Gastroesophageal sphincter (tissue), 4 donors: Measurements from ENCODE around the gene PKIG. TPM values are rescaled to one million over a fixed set of nuclear protein-coding genes. Genes with fewer than 3 reads are reported as not detected.

Experiments used
- ATAC-seq: fragments of 150-250 bp; one replicate; pipeline ENCODE4 v1.9.1; 2016; ENCODE audit warnings: mild to moderate bottlenecking, moderate library complexity
- H3K27ac ChIP-seq, 4 donors: fragments of 200-600 bp; sonication (generic) in 3 of 4; 1 replicate in 3 of 4; 2 replicates in 1 of 4; pipeline ENCODE4 v1.5.1; 2016 to 2019
- H3K27me3 ChIP-seq: fragments of 200-600 bp; sonication (generic); one replicate; pipeline ENCODE4 v1.5.1; 2019
- H3K36me3 ChIP-seq, 2 donors: fragments of 200-600 bp; sonication (generic); one replicate each; pipeline ENCODE4 v1.5.1; 2019; ENCODE audit warnings: control low read depth in 1 of 2
- H3K4me1 ChIP-seq, 3 donors: fragments of 200-600 bp; sonication (generic); 1 replicate in 2 of 3; 2 replicates in 1 of 3; pipeline ENCODE4 v1.5.1; 2016 to 2019; ENCODE audit warnings: control low read depth in 2 of 3
- H3K4me3 ChIP-seq, 2 donors: fragments of 200-600 bp; sonication (generic); one replicate each; pipeline ENCODE4 v1.5.1; 2019; ENCODE audit warnings: mild to moderate bottlenecking in 1 of 2, moderate library complexity in 1 of 2
- H3K9me3 ChIP-seq, 3 donors: fragments of 200-600 bp; sonication (generic); one replicate each; pipeline ENCODE4 v1.5.1; 2017 to 2019; ENCODE audit warnings: control low read depth in 2 of 3
- CTCF ChIP-seq, 4 experiments: fragments of 200-600 bp in 2 of 4; fragments of 450-650 bp in 2 of 4; sonication (generic) in 1 of 4; IDR thresholded peaks; one replicate each; pipeline ENCODE4 v1.5.1; 2017 to 2019; ENCODE audit warnings: antibody characterized with exemption in 4 of 4, mild to moderate bottlenecking in 2 of 4, moderate library complexity in 2 of 4
- EP300 ChIP-seq: sonication (generic); formaldehyde crosslinking; IDR thresholded peaks from one replicate; pipeline ENCODE4 v1.6.1; 2017; ENCODE audit warnings: antibody characterized with exemption, mild to moderate bottlenecking
- POLR2A ChIP-seq, 2 donors: fragments of 450-650 bp; IDR thresholded peaks; one replicate each; pipeline ENCODE4 v1.6.1; 2017; ENCODE audit warnings: antibody characterized with exemption in 2 of 2, mild to moderate bottlenecking in 2 of 2, moderate library complexity in 1 of 2
- POLR2AphosphoS5 ChIP-seq: sonication (generic); formaldehyde crosslinking; IDR thresholded peaks from one replicate; pipeline ENCODE4 v1.6.1; 2017; ENCODE audit warnings: antibody characterized with exemption
- WGBS, 2 donors: methylation state at CpG; one replicate each; pipeline ENCODE4 v1.1.5; 2018; ENCODE audit warnings: low coverage in 1 of 2; 5-methylcytosine and 5-hydroxymethylcytosine counted together
- total RNA-seq, 4 donors: library from RNA; depleted of rRNA; stranded (reverse); fragments of >200 nt; gene quantifications; one replicate each; pipeline ENCODE4 v1.1.0, GENCODE V29; 2016

The PKIG gene
- total RNA-seq, 4 donors from 2014 or later, result 241 to 418 (median 291) TPM

GRCh38 chr20:44589537-44589936 is 7.2 kb downstream of the PKIG start:
- H3K4me3 ChIP-seq, result no peak overlapping the region
- H3K27me3 ChIP-seq, result no peaks in the 10 kb centered on the region
- no peaks in the 10 kb centered on the region for H3K9me3 ChIP-seq
- WGBS, 2 donors, result 59 to 62% methylated on average over 3 to 4 of the region's 4 CpGs
- TF ChIP-seq EP300, result no peak
- TF ChIP-seq CTCF (IDR thresholded peaks at IDR 0.05), result no peak
- no peak for TF ChIP-seq POLR2AphosphoS5
- no peak for TF ChIP-seq POLR2A (IDR thresholded peaks at IDR 0.05)
- peaks cover 0 to 31% of the 10 kb centered on the region in 2 donors for H3K36me3 ChIP-seq
- no peak for ATAC-seq
- peak overlapping the region in 3 of 4 donors; percentile 9 to 90 (median 38) for H3K27ac ChIP-seq
- peaks cover 12 to 100% (median 22%) of the 10 kb centered on the region in 3 donors for H3K4me1 ChIP-seq

GRCh38 chr20:44590980-44591778 is 8.8 kb downstream of the PKIG start:
- H3K27me3 ChIP-seq, result no peaks in the 10 kb centered on the region
- H3K36me3 ChIP-seq, result peaks cover 0 to 31% of the 10 kb centered on the region in 2 donors
- H3K27ac ChIP-seq, result peak overlapping the region in 2 of 4 donors; percentile 90 to 96
- H3K4me1 ChIP-seq, result peaks cover 16 to 100% (median 20%) of the 10 kb centered on the region in 3 donors
- TF ChIP-seq CTCF (IDR thresholded peaks at IDR 0.05) (no peak), POLR2AphosphoS5 (no peak), POLR2A (IDR thresholded peaks at IDR 0.05) (no peak), EP300 (no peak)
- no peak overlapping the region for H3K4me3 ChIP-seq
- H3K9me3 ChIP-seq, result no peaks in the 10 kb centered on the region
- 82 to 88% methylated on average over 4 to 6 of the region's 9 CpGs for WGBS, 2 donors
- no peak for ATAC-seq

GRCh38 chr20:44592366-44592765 is 10.0 kb downstream of the PKIG start:
- Histone ChIP-seq H3K4me1 (peaks cover 13 to 100% (median 25%) of the 10 kb centered on the region in 3 donors), H3K4me3 (no peak overlapping the region), H3K27ac (peak overlapping the region in 3 of 4 donors; percentile 41 to 96 (median 90)), H3K27me3 (no peaks in the 10 kb centered on the region), H3K36me3 (peaks cover 0 to 31% of the 10 kb centered on the region in 2 donors), H3K9me3 (no peaks in the 10 kb centered on the region)
- no peak for ATAC-seq
- whole genome bisulfite sequencing, 2 donors, result 14 to 30% methylated on average over 1 of the region's 3 CpGs
- TF ChIP-seq POLR2A (IDR thresholded peaks at IDR 0.05), result no peak
- no peak for TF ChIP-seq CTCF (IDR thresholded peaks at IDR 0.05)
- no peak for TF ChIP-seq POLR2AphosphoS5
- TF ChIP-seq EP300, result no peak

GRCh38 chr20:44593751-44594150 is 11.4 kb downstream of the PKIG start:
- ATAC-seq, result no peak
- no peaks in the 10 kb centered on the region for H3K9me3 ChIP-seq

More at GRCh38 chr20:44593751-44594150, 11.4 kb downstream of the PKIG start:
- TF ChIP-seq POLR2AphosphoS5 (no peak), POLR2A (IDR thresholded peaks at IDR 0.05) (no peak), CTCF (IDR thresholded peaks at IDR 0.05) (no peak), EP300 (no peak)
- H3K4me1 ChIP-seq, result peaks cover 18 to 100% (median 39%) of the 10 kb centered on the region in 3 donors
- no peak overlapping the region for H3K4me3 ChIP-seq
- H3K27me3 ChIP-seq, result no peaks in the 10 kb centered on the region
- peaks cover 0 to 31% of the 10 kb centered on the region in 2 donors for H3K36me3 ChIP-seq
- 47 to 49% methylated on average over 2 of the region's 2 CpGs for WGBS, 2 donors
- peak overlapping the region; percentile 48 to 96 (median 82) for H3K27ac ChIP-seq
